ENCODE data around the gene ZNF496. TPM values are rescaled to one million over a fixed set of nuclear protein-coding genes. Genes with fewer than 3 reads are reported as not detected.

Gene ZNF496
- total and polyA plus RNA-seq, 2 of the 13 experiments (the other 11 are each of a cell fraction or from before 2014, with no cell fraction given): 14.8 to 18.6 TPM

DNA sequence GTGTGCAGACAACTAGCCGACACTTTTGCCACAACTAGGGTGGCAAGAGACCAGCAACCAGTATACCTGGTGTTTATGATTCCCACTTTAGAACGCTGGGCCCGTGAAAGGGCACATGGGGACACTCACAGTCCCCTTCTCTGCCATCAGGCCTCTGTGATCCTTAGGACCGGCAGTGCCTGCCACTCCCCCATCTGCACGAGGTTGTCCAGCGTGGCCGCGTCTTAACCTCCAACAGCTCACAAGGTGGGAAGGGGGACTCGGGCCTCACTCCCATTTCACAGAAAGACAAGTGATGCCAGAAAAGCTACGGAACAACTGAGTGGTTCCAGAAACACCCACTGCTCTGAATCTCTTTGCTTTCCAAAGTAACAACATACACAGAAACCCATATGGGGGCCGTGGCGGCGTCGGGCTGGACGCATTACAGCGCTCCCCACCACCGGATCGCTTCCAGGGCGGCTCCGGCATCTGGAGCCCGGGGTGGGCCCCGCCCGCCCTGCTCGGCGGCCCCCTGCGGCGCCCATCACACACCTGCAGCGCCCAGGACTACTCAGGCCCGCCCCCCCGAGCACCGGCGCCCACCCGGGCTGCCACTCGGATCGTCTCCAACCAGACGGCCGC is 1.0 kb downstream of the ZNF496 start (continued):
- TF ChIP-seq ZBTB37 (CRISPR knock-in tag; IDR thresholded peaks at IDR 0.05) (no peak), ZNF407 (CRISPR knock-in tag; IDR thresholded peaks at IDR 0.05; ENCODE audit: not compliant biosample characterization) (peak; percentile 45), MAF1 (CRISPR knock-in tag; IDR thresholded peaks at IDR 0.05; ENCODE audit: borderline replicate concordance) (no peak), ZNF788 (CRISPR knock-in tag; IDR thresholded peaks at IDR 0.05; ENCODE audit: borderline replicate concordance) (no peak), RAD21 (CRISPR knock-in tag; IDR thresholded peaks at IDR 0.05) (no peak), TP53 (CRISPR knock-in tag; conservative IDR thresholded peaks at IDR 0.05) (0 out of 2 replicates have a peak, but pooled peaks have one; percentile 1), ZNF562 (CRISPR knock-in tag; IDR thresholded peaks at IDR 0.05; ENCODE audit: borderline replicate concordance) (no peak), ZFP91 (CRISPR knock-in tag; IDR thresholded peaks at IDR 0.05; ENCODE audit: borderline replicate concordance) (peak; percentile 8; the same call in 1 of the 2 replicates), ZNF563 (CRISPR knock-in tag; IDR thresholded peaks at IDR 0.05) (no peak), XRCC5 (optimal IDR thresholded peaks at IDR 0.05; ENCODE audit: low read length) (no peak), ZNF740 (CRISPR knock-in tag; IDR thresholded peaks at IDR 0.05) (no peak), MYNN (CRISPR knock-in tag; IDR thresholded peaks at IDR 0.05; ENCODE audit: low read depth) (no peak), GATAD1 (CRISPR knock-in tag; IDR thresholded peaks at IDR 0.05) (no peak), ATM (IDR thresholded peaks at IDR 0.05; ENCODE audit: borderline replicate concordance) (no peak)
- TF ChIP-seq, protein P1, sequence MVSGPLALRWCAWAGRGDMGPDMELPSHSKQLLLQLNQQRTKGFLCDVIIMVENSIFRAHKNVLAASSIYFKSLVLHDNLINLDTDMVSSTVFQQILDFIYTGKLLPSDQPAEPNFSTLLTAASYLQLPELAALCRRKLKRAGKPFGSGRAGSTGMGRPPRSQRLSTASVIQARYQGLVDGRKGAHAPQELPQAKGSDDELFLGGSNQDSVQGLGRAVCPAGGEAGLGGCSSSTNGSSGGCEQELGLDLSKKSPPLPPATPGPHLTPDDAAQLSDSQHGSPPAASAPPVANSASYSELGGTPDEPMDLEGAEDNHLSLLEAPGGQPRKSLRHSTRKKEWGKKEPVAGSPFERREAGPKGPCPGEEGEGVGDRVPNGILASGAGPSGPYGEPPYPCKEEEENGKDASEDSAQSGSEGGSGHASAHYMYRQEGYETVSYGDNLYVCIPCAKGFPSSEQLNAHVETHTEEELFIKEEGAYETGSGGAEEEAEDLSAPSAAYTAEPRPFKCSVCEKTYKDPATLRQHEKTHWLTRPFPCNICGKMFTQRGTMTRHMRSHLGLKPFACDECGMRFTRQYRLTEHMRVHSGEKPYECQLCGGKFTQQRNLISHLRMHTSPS (CRISPR knock-in tag; IDR thresholded peaks at IDR 0.05; ENCODE audit: low read depth): no peak
